Lower leg skin (tissue), 3 donors: Measurements from ENCODE around the gene RBM6.

Experiments
- POLR2A ChIP-seq, 2 donors: fragments of 450-650 bp; IDR thresholded peaks; one replicate each; pipeline ENCODE4 v1.6.1; 2016 to 2017; ENCODE audit warnings: antibody characterized with exemption in 2 of 2, mild to moderate bottlenecking in 1 of 2, moderate library complexity in 1 of 2
- TF ChIP-seq, protein P1 (sequence below), 3 donors: fragments of 450-650 bp; IDR thresholded peaks; one replicate each; pipeline ENCODE4 v1.5.1; 2016; ENCODE audit warnings: antibody characterized with exemption in 3 of 3, mild to moderate bottlenecking in 3 of 3, moderate library complexity in 2 of 3

DNA sequence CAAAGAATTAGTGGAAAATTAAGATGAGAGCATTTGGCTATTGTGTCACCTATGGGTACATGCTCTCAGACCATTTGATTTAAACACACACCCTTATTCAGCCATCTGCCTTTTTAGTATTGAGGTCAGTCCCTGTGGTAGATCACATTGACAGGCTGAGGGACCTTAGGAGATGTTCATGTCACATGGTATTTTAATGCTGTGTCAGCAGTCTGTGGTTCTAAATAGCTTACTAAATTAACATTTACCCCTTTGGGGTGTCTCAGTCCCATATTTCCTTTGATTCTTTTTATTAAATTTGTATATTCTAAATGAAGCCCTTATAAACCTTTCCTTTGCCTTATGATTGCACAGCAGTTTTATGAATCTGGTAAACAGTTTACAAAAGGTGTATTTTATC, 151.0 kb downstream of the RBM6 start:
- TF ChIP-seq, protein P1, sequence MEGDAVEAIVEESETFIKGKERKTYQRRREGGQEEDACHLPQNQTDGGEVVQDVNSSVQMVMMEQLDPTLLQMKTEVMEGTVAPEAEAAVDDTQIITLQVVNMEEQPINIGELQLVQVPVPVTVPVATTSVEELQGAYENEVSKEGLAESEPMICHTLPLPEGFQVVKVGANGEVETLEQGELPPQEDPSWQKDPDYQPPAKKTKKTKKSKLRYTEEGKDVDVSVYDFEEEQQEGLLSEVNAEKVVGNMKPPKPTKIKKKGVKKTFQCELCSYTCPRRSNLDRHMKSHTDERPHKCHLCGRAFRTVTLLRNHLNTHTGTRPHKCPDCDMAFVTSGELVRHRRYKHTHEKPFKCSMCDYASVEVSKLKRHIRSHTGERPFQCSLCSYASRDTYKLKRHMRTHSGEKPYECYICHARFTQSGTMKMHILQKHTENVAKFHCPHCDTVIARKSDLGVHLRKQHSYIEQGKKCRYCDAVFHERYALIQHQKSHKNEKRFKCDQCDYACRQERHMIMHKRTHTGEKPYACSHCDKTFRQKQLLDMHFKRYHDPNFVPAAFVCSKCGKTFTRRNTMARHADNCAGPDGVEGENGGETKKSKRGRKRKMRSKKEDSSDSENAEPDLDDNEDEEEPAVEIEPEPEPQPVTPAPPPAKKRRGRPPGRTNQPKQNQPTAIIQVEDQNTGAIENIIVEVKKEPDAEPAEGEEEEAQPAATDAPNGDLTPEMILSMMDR (IDR thresholded peaks at IDR 0.05), result no peak
- TF ChIP-seq POLR2A (IDR thresholded peaks at IDR 0.05), result no peak
